Neural cell (in vitro differentiated cells): ENCODE results near the gene ZNF507. TPM values are rescaled to one million over a fixed set of nuclear protein-coding genes. Genes with fewer than 3 reads are reported as not detected.

Experiments used
- H2AFZ ChIP-seq: fragments of 200-600, 300-800 bp; sonication (generic), shearing (Covaris generic); 2 replicates; pipeline ENCODE4 v1.6.0; 2014; ENCODE audit warnings: low read depth, mild to moderate bottlenecking, antibody characterized with exemption, low read length, moderate library complexity
- H3F3A ChIP-seq: fragments of 200-600 bp; shearing (Covaris generic); 2 replicates; pipeline ENCODE4 v1.6.1; 2016; ENCODE audit warnings: mild to moderate bottlenecking, moderate library complexity, mixed read lengths, antibody characterized with exemption, low read length; ENCODE audit not compliant: insufficient read depth, poor library complexity, severe bottlenecking
- H3K27ac ChIP-seq: fragments of 200-600, 300-800 bp; sonication (generic), shearing (Covaris generic); 2 replicates; pipeline ENCODE4 v1.5.1; 2014; ENCODE audit warnings: mild to moderate bottlenecking, low read length, moderate library complexity
- H3K27me3 ChIP-seq: fragments of 300-800, 200-600 bp; sonication (generic), shearing (Covaris generic); 2 replicates; pipeline ENCODE4 v1.6.0; 2014; ENCODE audit warnings: mild to moderate bottlenecking, low read depth, low read length, moderate library complexity; ENCODE audit not compliant: insufficient read depth
- H3K36me3 ChIP-seq: fragments of 300-800, 200-600 bp; sonication (generic), shearing (Covaris generic); 2 replicates; pipeline ENCODE4 v1.5.1; 2014; ENCODE audit warnings: mild to moderate bottlenecking, antibody characterized with exemption, low read length, moderate library complexity; ENCODE audit not compliant: insufficient read depth
- H3K4me2 ChIP-seq: fragments of 300-800, 200-600 bp; sonication (generic), shearing (Covaris generic); 2 replicates; pipeline ENCODE4 v1.6.0; 2014; ENCODE audit warnings: mild to moderate bottlenecking, low read length
- H3K4me3 ChIP-seq: fragments of 300-800, 200-600 bp; sonication (generic), shearing (Covaris generic); 2 replicates; pipeline ENCODE4 v1.5.1; 2014; ENCODE audit warnings: mild to moderate bottlenecking, low read length, moderate library complexity
- H3K79me2 ChIP-seq: fragments of 200-600 bp; shearing (Covaris generic); replicated peaks from 2 replicates; pipeline ENCODE4 v1.6.0; 2014; ENCODE audit warnings: mild to moderate bottlenecking, low read length, moderate library complexity; ENCODE audit not compliant: insufficient read depth
- H3K9ac ChIP-seq: fragments of 300-800, 200-600 bp; sonication (generic), shearing (Covaris generic); 2 replicates; pipeline ENCODE4 v1.6.1; 2016; ENCODE audit warnings: mild to moderate bottlenecking, low read length, mixed read lengths
- H3K9me2 ChIP-seq: fragments of 200-600 bp; shearing (Covaris generic); 2 replicates; pipeline ENCODE4 v1.6.1; 2016; ENCODE audit warnings: mild to moderate bottlenecking, low read length, mixed read lengths; ENCODE audit not compliant: insufficient read depth
- H3K9me3 ChIP-seq: fragments of 200-600, 300-800 bp; sonication (generic), shearing (Covaris generic); 2 replicates; pipeline ENCODE4 v1.6.1; 2016; ENCODE audit warnings: mild to moderate bottlenecking, mixed run types, low read length, moderate library complexity, mixed read lengths
- H4K20me1 ChIP-seq: fragments of 200-600 bp; shearing (Covaris generic); 2 replicates; pipeline ENCODE4 v1.6.1; 2016; ENCODE audit warnings: mild to moderate bottlenecking, mixed run types; ENCODE audit not compliant: insufficient read depth
- CTCF ChIP-seq: fragments of 450-650 bp; IDR thresholded peaks from 2 replicates; pipeline ENCODE4 v1.5.1; 2014; ENCODE audit warnings: antibody characterized with exemption, mild to moderate bottlenecking, moderate library complexity; ENCODE audit not compliant: poor library complexity, severe bottlenecking
- EP300 ChIP-seq: fragments of 450-650 bp; conservative IDR thresholded peaks from 2 replicates; pipeline ENCODE4 v1.6.1; 2014; ENCODE audit warnings: antibody characterized with exemption, mild to moderate bottlenecking, moderate library complexity; ENCODE audit not compliant: poor library complexity, severe bottlenecking
- EZH2 ChIP-seq: fragments of 200-600, 300-800 bp; shearing (Covaris generic), sonication (generic); IDR thresholded peaks from 2 replicates; pipeline ENCODE4 v1.6.1; 2014; ENCODE audit warnings: antibody characterized with exemption, low read length, borderline replicate concordance, mild to moderate bottlenecking; ENCODE audit not compliant: insufficient read depth, poor library complexity, severe bottlenecking
- MXI1 ChIP-seq: fragments of 450-650 bp; conservative IDR thresholded peaks from 2 replicates; pipeline ENCODE4 v1.6.1; 2014; ENCODE audit warnings: antibody characterized with exemption, mild to moderate bottlenecking; ENCODE audit not compliant: poor library complexity, severe bottlenecking
- POLR2AphosphoS5 ChIP-seq: IDR thresholded peaks from 2 replicates; pipeline ENCODE4 v1.6.1; 2012
- RAD21 ChIP-seq: fragments of 450-650 bp; conservative IDR thresholded peaks from 2 replicates; pipeline ENCODE4 v1.6.1; 2014; ENCODE audit warnings: antibody characterized with exemption, mild to moderate bottlenecking, moderate library complexity
- REST ChIP-seq: IDR thresholded peaks from 2 replicates; pipeline ENCODE4 v1.6.1; 2012; ENCODE audit warnings: borderline replicate concordance
- SMC3 ChIP-seq: fragments of 450-650 bp; conservative IDR thresholded peaks from 2 replicates; pipeline ENCODE4 v1.6.1; 2014; ENCODE audit warnings: antibody characterized with exemption, mild to moderate bottlenecking, moderate library complexity; ENCODE audit not compliant: poor library complexity
- TAF1 ChIP-seq: IDR thresholded peaks from 2 replicates; pipeline ENCODE4 v1.6.1; 2012; ENCODE audit warnings: low read depth
- polyA plus RNA-seq: library from polyadenylated mRNA; depleted of rRNA; stranded (reverse); fragments of >200 nt; gene quantifications from 2 replicates; pipeline ENCODE4 v1.2.3, GENCODE V29; 2014

Gene ZNF507
- polyA plus RNA-seq, 1 donor from 2014 or later = 9.9 TPM

GRCh38 chr19:32361574-32362317 is 16.3 kb downstream of the ZNF507 start:
- H3K36me3 ChIP-seq = peaks cover 2% of the 10 kb centered on the region
- no peaks in the 10 kb centered on the region for H3K79me2 ChIP-seq
- no peaks in the 10 kb centered on the region for H3K27me3 ChIP-seq

GRCh38 chr19:32362318-32362691 is 16.9 kb downstream of the ZNF507 start:
- Histone ChIP-seq H3K79me2 (no peaks in the 10 kb centered on the region), H3K4me2 (no peak overlapping the region), H4K20me1 (no peaks in the 10 kb centered on the region), H3K4me3 (no peak overlapping the region), H3K9ac (no peak overlapping the region), H3F3A (no peaks in the 10 kb centered on the region), H3K27me3 (no peaks in the 10 kb centered on the region), H3K9me3 (no peaks in the 10 kb centered on the region), H3K27ac (no peak overlapping the region), H3K9me2 (no peaks in the 10 kb centered on the region), H2AFZ (no peak overlapping the region), H3K36me3 (no peaks in the 10 kb centered on the region)
- TF ChIP-seq CTCF (no peak), EP300 (no peak), TAF1 (no peak), EZH2 (no peak), SMC3 (no peak), REST (no peak), POLR2AphosphoS5 (no peak), MXI1 (no peak), RAD21 (no peak)

More at GRCh38 chr19:32361574-32362317, 16.3 kb downstream of the ZNF507 start:
- H3K4me2 ChIP-seq = no peak overlapping the region
- H2AFZ ChIP-seq = no peak overlapping the region
- H3K4me3 ChIP-seq = no peak overlapping the region
- H3K9me3 ChIP-seq = no peaks in the 10 kb centered on the region
- no peaks in the 10 kb centered on the region for H4K20me1 ChIP-seq
- TF ChIP-seq MXI1 = no peak
- no peak for TF ChIP-seq CTCF
- no peak for TF ChIP-seq EP300
- no peak for TF ChIP-seq RAD21
- no peak overlapping the region for H3K27ac ChIP-seq
- H3K9me2 ChIP-seq = no peaks in the 10 kb centered on the region
- no peaks in the 10 kb centered on the region for H3F3A ChIP-seq
- no peak overlapping the region for H3K9ac ChIP-seq
